ENCODE data around the gene LDLRAD4.

GRCh38 chr18:13219593-13220159 is 1.1 kb downstream of the LDLRAD4 start:
- TF ChIP-seq EP300 (IDR thresholded peaks at IDR 0.05) (no peak), CTCF (IDR thresholded peaks at IDR 0.05) (no peak), POLR2AphosphoS5 (IDR thresholded peaks at IDR 0.05) (no peak), POLR2A (IDR thresholded peaks at IDR 0.05; ENCODE audit: low read depth) (no peak)
